ENCODE results near the gene HS2ST1. TPM values are rescaled to one million over a fixed set of nuclear protein-coding genes. Genes with fewer than 3 reads are reported as not detected.
"Not testable (repeated sequence)": the region's sequence is repeated elsewhere in the genome, so short reads cannot be mapped to it uniquely, and the experiment has no call there.

The HS2ST1 gene
- total RNA-seq, 1 experiment from 2014 or later, result 30.1 TPM

DNA sequence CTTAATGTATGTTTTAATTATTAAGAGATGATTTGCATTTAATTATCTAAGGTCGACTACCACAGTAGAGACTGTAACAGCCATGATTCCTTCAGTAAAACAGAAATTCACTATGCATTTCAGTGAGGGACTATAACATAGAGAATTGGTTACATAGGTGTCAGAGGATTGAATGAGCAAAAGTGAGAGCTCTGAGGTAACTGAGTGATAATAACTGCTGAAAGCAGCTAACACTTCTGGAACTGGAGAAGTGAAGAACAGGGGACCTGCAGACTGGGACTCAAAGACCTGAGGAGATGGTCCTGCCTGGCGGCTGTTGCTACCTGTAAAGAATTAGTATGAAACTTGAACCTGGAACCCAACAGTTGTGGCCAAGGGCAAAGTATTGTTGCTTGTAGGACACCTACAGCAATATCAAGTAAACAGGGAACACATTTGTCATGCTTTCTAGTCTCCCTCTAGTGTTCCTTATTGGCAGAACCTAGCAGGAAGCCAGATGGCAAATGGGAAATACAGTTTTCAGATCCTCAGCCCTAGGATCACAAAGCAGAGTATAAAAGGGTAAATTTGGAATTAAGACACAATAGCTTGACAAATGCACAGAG is 110.6 kb downstream of the HS2ST1 start:
- H3K9me2 ChIP-seq (ENCODE audit: insufficient read depth), result no peaks in the 10 kb centered on the region
- peak; percentile 86 for ATAC-seq
- H3K4me3 ChIP-seq (replicated peaks in 1 of 2; ENCODE audit: low read depth in 1 of 2, low read length in 2 of 2), result no peak overlapping the region
- H3K9ac ChIP-seq (ENCODE audit: low read length), result no peak overlapping the region
- no peaks in the 10 kb centered on the region for H3K27me3 ChIP-seq (ENCODE audit: insufficient read depth, low read length)
- H3K4me1 ChIP-seq (ENCODE audit: control insufficient read depth in 1 of 2, insufficient read depth in 2 of 2, low read length in 2 of 2), result no peaks in the 10 kb centered on the region
- TF ChIP-seq RAD21 (IDR thresholded peaks at IDR 0.05; ENCODE audit: low read depth), result peak; percentile 56
- no peak for TF ChIP-seq SIN3A (IDR thresholded peaks at IDR 0.05; ENCODE audit: low read depth)
- TF ChIP-seq, protein P1, sequence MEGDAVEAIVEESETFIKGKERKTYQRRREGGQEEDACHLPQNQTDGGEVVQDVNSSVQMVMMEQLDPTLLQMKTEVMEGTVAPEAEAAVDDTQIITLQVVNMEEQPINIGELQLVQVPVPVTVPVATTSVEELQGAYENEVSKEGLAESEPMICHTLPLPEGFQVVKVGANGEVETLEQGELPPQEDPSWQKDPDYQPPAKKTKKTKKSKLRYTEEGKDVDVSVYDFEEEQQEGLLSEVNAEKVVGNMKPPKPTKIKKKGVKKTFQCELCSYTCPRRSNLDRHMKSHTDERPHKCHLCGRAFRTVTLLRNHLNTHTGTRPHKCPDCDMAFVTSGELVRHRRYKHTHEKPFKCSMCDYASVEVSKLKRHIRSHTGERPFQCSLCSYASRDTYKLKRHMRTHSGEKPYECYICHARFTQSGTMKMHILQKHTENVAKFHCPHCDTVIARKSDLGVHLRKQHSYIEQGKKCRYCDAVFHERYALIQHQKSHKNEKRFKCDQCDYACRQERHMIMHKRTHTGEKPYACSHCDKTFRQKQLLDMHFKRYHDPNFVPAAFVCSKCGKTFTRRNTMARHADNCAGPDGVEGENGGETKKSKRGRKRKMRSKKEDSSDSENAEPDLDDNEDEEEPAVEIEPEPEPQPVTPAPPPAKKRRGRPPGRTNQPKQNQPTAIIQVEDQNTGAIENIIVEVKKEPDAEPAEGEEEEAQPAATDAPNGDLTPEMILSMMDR (IDR thresholded peaks at IDR 0.05 in 2 of 3, conservative IDR thresholded peaks at IDR 0.05 in 1 of 3; ENCODE audit: borderline replicate concordance in 1 of 3, insufficient read depth in 1 of 3, low read depth in 2 of 3, low read length in 2 of 3), result peak; percentile 38 to 60 (median 58); a peak in 5 of 6 replicates
- TF ChIP-seq ZNF274 (IDR thresholded peaks at IDR 0.05; ENCODE audit: low read depth, low read length), result no peak
- H3K9me3 ChIP-seq (ENCODE audit: control insufficient read depth in 1 of 2, insufficient read depth in 1 of 2, low read depth in 1 of 2, low read length in 2 of 2), result no peaks in the 10 kb centered on the region
- H3K79me2 ChIP-seq (ENCODE audit: insufficient read depth, low read length), result no peaks in the 10 kb centered on the region
- no peak overlapping the region for H3K27ac ChIP-seq (ENCODE audit: low read depth, low read length)
- POLR2A ChIA-PET, result no interaction called here
- RAD21 ChIA-PET (ENCODE audit: low non-redundant PET in 1 of 2, low total read pairs in 2 of 2, uncharacterized antibody in 2 of 2, unreplicated experiment in 2 of 2), result no interaction called here
- H2AFZ ChIP-seq (ENCODE audit: low read depth, low read length, poor library complexity, severe bottlenecking), result no peak overlapping the region
- H3K36me3 ChIP-seq (ENCODE audit: control insufficient read depth in 1 of 2, insufficient read depth in 2 of 2, low read length in 2 of 2), result no peaks in the 10 kb centered on the region
- CTCF ChIA-PET, result interaction anchor here (0.9 kb wide), 1 partner anchor 244 kb away, joined by 4 read pairs; no protein-coding TSS in a partner anchor
- peak; percentile 15 for DNase-seq (ENCODE audit: low read depth, low spot score)
- no TSS peak for BruUV-seq (replicated peaks)
- no peak overlapping the region for H3K4me2 ChIP-seq (ENCODE audit: low read length)
- H4K20me1 ChIP-seq (ENCODE audit: insufficient read depth), result no peaks in the 10 kb centered on the region
- intact Hi-C loops (cut with micrococcal nuclease), result loop anchor here (1.0 kb wide), 1 partner anchor 192 kb away; no protein-coding TSS in a partner anchor

DNA sequence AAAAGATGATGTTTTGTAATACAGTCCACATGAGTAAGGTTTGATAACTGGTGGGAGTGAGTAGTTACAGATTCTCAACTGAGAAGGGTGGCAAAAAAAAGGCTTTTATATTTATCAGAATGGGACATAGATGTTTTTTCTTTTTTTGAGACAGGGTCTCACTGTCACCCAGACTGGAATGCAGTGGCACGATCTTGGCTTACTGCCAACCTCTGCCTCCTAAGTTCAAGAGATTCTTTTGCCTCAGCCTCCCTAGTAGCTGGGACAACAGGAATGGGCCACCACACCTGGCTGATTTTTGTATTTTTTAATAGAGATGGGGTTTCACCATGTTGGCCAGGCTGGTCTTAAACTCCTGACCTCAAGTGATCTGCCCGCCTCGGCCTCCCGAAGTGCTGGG is 113.1 kb downstream of the HS2ST1 start:
- DNase-seq (ENCODE audit: low read depth, low spot score); ATAC-seq; H3K4me3 ChIP-seq (replicated peaks in 1 of 2; ENCODE audit: low read depth in 1 of 2, low read length in 2 of 2); BruUV-seq (replicated peaks); H2AFZ ChIP-seq (ENCODE audit: low read depth, low read length, poor library complexity, severe bottlenecking); H3K9me3 ChIP-seq (ENCODE audit: control insufficient read depth in 1 of 2, insufficient read depth in 1 of 2, low read depth in 1 of 2, low read length in 2 of 2); POLR2A ChIA-PET; H3K36me3 ChIP-seq (ENCODE audit: control insufficient read depth in 1 of 2, insufficient read depth in 2 of 2, low read length in 2 of 2); H3K4me1 ChIP-seq (ENCODE audit: control insufficient read depth in 1 of 2, insufficient read depth in 2 of 2, low read length in 2 of 2); CTCF ChIA-PET; H3K79me2 ChIP-seq (ENCODE audit: insufficient read depth, low read length); H3K27me3 ChIP-seq (ENCODE audit: insufficient read depth, low read length); H3K4me2 ChIP-seq (ENCODE audit: low read length); H3K27ac ChIP-seq (ENCODE audit: low read depth, low read length); H3K9me2 ChIP-seq (ENCODE audit: insufficient read depth); RAD21 ChIA-PET (ENCODE audit: low non-redundant PET in 1 of 2, low total read pairs in 2 of 2, uncharacterized antibody in 2 of 2, unreplicated experiment in 2 of 2); intact Hi-C loops (cut with micrococcal nuclease); H4K20me1 ChIP-seq (ENCODE audit: insufficient read depth); H3K9ac ChIP-seq (ENCODE audit: low read length): not testable (repeated sequence)

All from HCT116 (cell line).